Measurements from ENCODE around the gene TNNI3K. TPM values are rescaled to one million over a fixed set of nuclear protein-coding genes. Genes with fewer than 3 reads are reported as not detected.

Gene TNNI3K
- total RNA-seq, 1 experiment from 2014 or later: not detected

GRCh38 chr1:74470936-74471335, 235.7 kb downstream of the TNNI3K start:
- no peak for DNase-seq
- Histone ChIP-seq H3K9me3 (ENCODE audit: control insufficient read depth, low read depth, low read length) (no peaks in the 10 kb centered on the region), H3K56ac (ENCODE audit: insufficient read length, low read depth, low read length) (no peak overlapping the region), H3K9ac (ENCODE audit: extremely low read depth, insufficient read length, low read length) (no peak overlapping the region), H2BK120ac (ENCODE audit: low read depth, low read length, poor library complexity, severe bottlenecking) (no peak overlapping the region), H2BK12ac (ENCODE audit: insufficient read length, low read depth, low read length) (no peak overlapping the region), H3K79me1 (ENCODE audit: insufficient read depth, low read depth, low read length, poor library complexity, severe bottlenecking) (no peaks in the 10 kb centered on the region), H3K4ac (ENCODE audit: low read depth, low read length) (no peak overlapping the region), H4K91ac (ENCODE audit: insufficient read length, low read depth, low read length) (no peak overlapping the region), H3K23ac (ENCODE audit: insufficient read length, low read depth, low read length) (no peak overlapping the region), H2BK15ac (ENCODE audit: low read depth, low read length) (no peak overlapping the region), H4K5ac (ENCODE audit: insufficient read length, low read depth, low read length) (no peak overlapping the region), H3K23me2 (ENCODE audit: insufficient read length, low read depth, low read length, poor library complexity, severe bottlenecking) (no peaks in the 10 kb centered on the region), H3K27me3 (ENCODE audit: insufficient read depth, low read length) (no peaks in the 10 kb centered on the region), H3K18ac (ENCODE audit: insufficient read length, low read depth, low read length) (no peak overlapping the region), H3K79me2 (ENCODE audit: insufficient read depth, low read length) (no peaks in the 10 kb centered on the region), H4K8ac (replicated peaks; ENCODE audit: insufficient read length, low read depth, low read length) (no peak overlapping the region), H2BK5ac (ENCODE audit: insufficient read length, low read length) (no peak overlapping the region), H3K4me2 (ENCODE audit: insufficient read depth, insufficient read length, low read length) (no peak overlapping the region), H3T11ph (ENCODE audit: low read length) (no peak overlapping the region), H3K4me1 (ENCODE audit: insufficient read depth, low read length) (peaks cover 8% of the 10 kb centered on the region; the same call in 1 of the 2 replicates), H3K14ac (ENCODE audit: insufficient read depth, low read length) (no peak overlapping the region), H2AFZ (ENCODE audit: low read length) (no peak overlapping the region), H3K27ac (ENCODE audit: insufficient read length, low read depth, low read length) (no peak overlapping the region), H2BK20ac (ENCODE audit: low read depth, low read length, poor library complexity, severe bottlenecking) (no peak overlapping the region), H4K20me1 (ENCODE audit: control insufficient read depth, insufficient read depth, insufficient read length) (no peaks in the 10 kb centered on the region), H2AK5ac (ENCODE audit: insufficient read length, low read length) (no peak overlapping the region)
- Mint-ChIP-seq H3K36me3 (ENCODE audit: insufficient read depth in 1 of 3, low read depth in 3 of 3) (peaks cover 0 to 3% (median 0%) of the 10 kb centered on the region in 3 experiments; a peak in 4 of 7 replicates), H3K9me3 (no peaks in the 10 kb centered on the region; a peak in 1 of 5 replicates), H3K4me1 (peaks cover 18 to 20% of the 10 kb centered on the region in 2 experiments), H3K4me3 (no peak overlapping the region), H3K27me3 (ENCODE audit: low read depth) (no peaks in the 10 kb centered on the region), H3K27ac (no peak overlapping the region)
- no peak for TF ChIP-seq CTCF (conservative IDR thresholded peaks at IDR 0.05)
- WGBS (ENCODE audit: extremely low coverage, insufficient read length, low lambda C conversion rate): no CpG with 5 or more reads among the region's 3 CpGs
